OCI-LY1 (cell line): ENCODE measurements around the gene USH2A.

Experiments used
- EZH2 ChIP-seq: fragments of 200-600 bp; sonication (generic), shearing (Covaris generic); IDR thresholded peaks from 2 replicates; pipeline ENCODE4 v1.8.0; 2017; ENCODE audit warnings: borderline replicate concordance, mixed run types, mild to moderate bottlenecking, antibody characterized with exemption, low read length, moderate library complexity, mixed read lengths
- TF ChIP-seq, protein P1 (sequence below): fragments of 200-600 bp; sonication (generic), shearing (Covaris generic); IDR thresholded peaks from 2 replicates; pipeline ENCODE4 v1.5.1; 2017; ENCODE audit warnings: mild to moderate bottlenecking, antibody characterized with exemption, low read length, moderate library complexity, mixed read lengths

DNA sequence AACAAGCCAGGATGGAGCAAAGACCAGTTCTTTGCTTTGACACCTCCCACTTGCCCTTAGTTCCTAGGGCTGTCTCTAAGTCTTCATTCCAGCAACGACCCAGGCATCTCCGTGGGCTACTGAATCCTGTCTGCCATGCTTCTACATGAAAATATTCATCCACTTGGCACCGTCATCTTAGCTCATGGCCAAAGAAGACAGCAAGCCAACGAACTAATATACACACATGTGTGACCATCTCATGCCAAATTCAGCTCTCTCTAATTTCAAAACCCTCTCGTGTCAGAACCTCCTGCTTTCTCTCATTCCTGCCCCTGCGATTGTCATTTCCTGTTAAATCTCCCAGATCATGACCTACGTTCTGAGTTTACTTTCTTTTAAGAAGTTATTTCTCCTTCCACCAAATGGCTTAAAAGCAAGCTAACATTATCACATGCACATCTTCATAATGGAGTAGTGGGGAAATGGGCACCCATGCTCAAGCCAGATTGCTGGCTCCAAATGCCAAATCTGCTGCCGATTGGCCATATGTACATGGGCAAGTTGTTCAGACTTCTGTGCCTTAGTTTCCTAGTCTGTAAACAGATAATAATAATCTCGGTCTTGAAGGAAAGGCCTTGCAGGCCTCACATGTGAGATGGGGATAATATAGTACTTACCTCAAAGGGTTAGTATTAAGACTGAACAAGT, 373.4 kb downstream of the USH2A start:
- TF ChIP-seq, protein P1, sequence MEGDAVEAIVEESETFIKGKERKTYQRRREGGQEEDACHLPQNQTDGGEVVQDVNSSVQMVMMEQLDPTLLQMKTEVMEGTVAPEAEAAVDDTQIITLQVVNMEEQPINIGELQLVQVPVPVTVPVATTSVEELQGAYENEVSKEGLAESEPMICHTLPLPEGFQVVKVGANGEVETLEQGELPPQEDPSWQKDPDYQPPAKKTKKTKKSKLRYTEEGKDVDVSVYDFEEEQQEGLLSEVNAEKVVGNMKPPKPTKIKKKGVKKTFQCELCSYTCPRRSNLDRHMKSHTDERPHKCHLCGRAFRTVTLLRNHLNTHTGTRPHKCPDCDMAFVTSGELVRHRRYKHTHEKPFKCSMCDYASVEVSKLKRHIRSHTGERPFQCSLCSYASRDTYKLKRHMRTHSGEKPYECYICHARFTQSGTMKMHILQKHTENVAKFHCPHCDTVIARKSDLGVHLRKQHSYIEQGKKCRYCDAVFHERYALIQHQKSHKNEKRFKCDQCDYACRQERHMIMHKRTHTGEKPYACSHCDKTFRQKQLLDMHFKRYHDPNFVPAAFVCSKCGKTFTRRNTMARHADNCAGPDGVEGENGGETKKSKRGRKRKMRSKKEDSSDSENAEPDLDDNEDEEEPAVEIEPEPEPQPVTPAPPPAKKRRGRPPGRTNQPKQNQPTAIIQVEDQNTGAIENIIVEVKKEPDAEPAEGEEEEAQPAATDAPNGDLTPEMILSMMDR, result no peak
- TF ChIP-seq EZH2, result no peak
